B cell (primary cell): ENCODE data around the gene ELFN1. TPM values are rescaled to one million over a fixed set of nuclear protein-coding genes. Genes with fewer than 3 reads are reported as not detected.

Source experiments
- ATAC-seq: fragments of 200-7000 bp; cut with Tn5 transposase; one replicate; pipeline ENCODE4 v1.10.0; 2021; ENCODE audit warnings: low read depth, mild to moderate bottlenecking, moderate number of reproducible peaks, moderate library complexity
- CTCF ChIA-PET: fragments of 350-600 bp; sonication (Branson Sonifier 250); formaldehyde crosslinking; loops from one replicate; lab custom pipeline; 2021; ENCODE audit warnings: antibody characterized with exemption, inconsistent platforms; lab: Charles Lee
- POLR2A ChIA-PET: fragments of 350-600 bp; sonication (Branson Sonifier 250); formaldehyde crosslinking; loops from one replicate; lab custom pipeline; 2021; ENCODE audit warnings: antibody characterized with exemption; lab: Charles Lee
- DNase-seq: peaks from one replicate; pipeline ENCODE4 v3.0.0; 2013
- H2AFZ ChIP-seq: 2 replicates; pipeline ENCODE4 v1.6.1; 2012; ENCODE audit warnings: mild to moderate bottlenecking, low read depth, low read length; ENCODE audit not compliant: insufficient read depth, poor library complexity, severe bottlenecking
- H3K27ac ChIP-seq, 2 donors: 1 replicate in 1 of 2; 2 replicates in 1 of 2; pipeline ENCODE4 v1.5.1; 2012 to 2013; ENCODE audit warnings: low read length in 2 of 2, mild to moderate bottlenecking in 2 of 2, moderate library complexity in 1 of 2
- H3K27me3 ChIP-seq, 4 experiments: fragments of 200-600 bp in 1 of 4; sonication (generic) in 1 of 4; replicated peaks in 1 of 4; 1 replicate in 2 of 4; 2 replicates in 2 of 4; pipeline versions ENCODE4 v1.6.1 to v1.7.0; 2013 to 2016; ENCODE audit warnings: low read length in 3 of 4, mild to moderate bottlenecking in 2 of 4, mixed read lengths in 1 of 4, moderate library complexity in 1 of 4; ENCODE audit not compliant: insufficient read depth in 4 of 4, control insufficient read depth in 3 of 4; ENCODE audit errors: control extremely low read depth in 1 of 4
- H3K36me3 ChIP-seq, 2 experiments: replicated peaks in 1 of 2; 1 replicate in 1 of 2; 2 replicates in 1 of 2; pipeline versions ENCODE4 v1.6.1 to v1.7.1; 2013; ENCODE audit warnings: low read length in 1 of 2; ENCODE audit not compliant: insufficient read depth in 2 of 2, control insufficient read depth in 1 of 2; ENCODE audit errors: control extremely low read depth in 1 of 2, extremely low read depth in 1 of 2
- H3K4me1 ChIP-seq, 2 donors: fragments of 200-600 bp in 1 of 2; sonication (generic) in 1 of 2; 1 replicate in 1 of 2; 2 replicates in 1 of 2; pipeline versions ENCODE4 v1.5.1 to v1.6.1; 2013 to 2017; ENCODE audit warnings: low read length in 2 of 2; ENCODE audit not compliant: control insufficient read depth in 2 of 2, insufficient read depth in 2 of 2
- H3K4me2 ChIP-seq: replicated peaks from 2 replicates; pipeline ENCODE3; 2012; ENCODE audit warnings: mild to moderate bottlenecking, low read depth, low read length; ENCODE audit not compliant: poor library complexity, severe bottlenecking
- H3K4me3 ChIP-seq, 5 experiments: fragments of 200-600 bp in 1 of 5; sonication (generic) in 1 of 5; 1 replicate in 3 of 5; 2 replicates in 2 of 5; pipeline versions ENCODE4 v1.5.1 to v1.7.0; 2011 to 2016; ENCODE audit warnings: low read length in 4 of 5, mild to moderate bottlenecking in 4 of 5, low read depth in 2 of 5, control low read depth in 1 of 5, moderate library complexity in 1 of 5; ENCODE audit not compliant: insufficient read depth in 1 of 5; ENCODE audit errors: control extremely low read depth in 1 of 5, extremely low read depth in 1 of 5
- H3K79me2 ChIP-seq: fragments of 200-600 bp; sonication (generic); one replicate; pipeline ENCODE4 v1.6.0; 2016; ENCODE audit warnings: low read length; ENCODE audit not compliant: control insufficient read depth, insufficient read depth
- H3K9ac ChIP-seq: fragments of 200-600 bp; sonication (generic); 2 replicates; pipeline ENCODE4 v1.6.1; 2017; ENCODE audit warnings: mild to moderate bottlenecking, low read length, moderate library complexity
- H3K9me3 ChIP-seq, 3 donors: one replicate each; pipeline versions ENCODE4 v1.6.1 to v1.7.1; 2013; ENCODE audit warnings: low read length in 2 of 3; ENCODE audit not compliant: control insufficient read depth in 2 of 3, insufficient read depth in 1 of 3; ENCODE audit errors: control extremely low read depth in 1 of 3
- H4K20me1 ChIP-seq: 2 replicates; pipeline ENCODE4 v1.6.0; 2012; ENCODE audit warnings: mild to moderate bottlenecking, low read length; ENCODE audit not compliant: insufficient read depth, control insufficient read depth, poor library complexity, severe bottlenecking
- H3K27ac Mint-ChIP-seq: one replicate; pipeline ENCODE4 v1.8.0; 2021; ENCODE audit warnings: mixed read lengths
- H3K27me3 Mint-ChIP-seq: one replicate; pipeline ENCODE4 v1.8.0; 2021; ENCODE audit warnings: mixed read lengths
- H3K4me1 Mint-ChIP-seq: one replicate; pipeline ENCODE4 v1.8.0; 2021; ENCODE audit warnings: mixed read lengths
- H3K4me3 Mint-ChIP-seq: one replicate; pipeline ENCODE4 v1.8.0; 2021; ENCODE audit warnings: mixed read lengths
- H3K9me3 Mint-ChIP-seq: one replicate; pipeline ENCODE4 v1.8.0; 2022; ENCODE audit warnings: mixed read lengths; ENCODE audit not compliant: insufficient read depth
- CTCF ChIP-seq: fragments of 200-600 bp; IDR thresholded peaks from one replicate; pipeline ENCODE4 v1.8.0; 2022; ENCODE audit warnings: antibody characterized with exemption, mild to moderate bottlenecking
- EZH2 ChIP-seq: IDR thresholded peaks from 2 replicates; pipeline ENCODE4 v1.6.1; 2012; ENCODE audit warnings: borderline replicate concordance, low read depth, mild to moderate bottlenecking, moderate library complexity, low read length; ENCODE audit not compliant: insufficient read depth, poor library complexity, severe bottlenecking
- WGBS: methylation state at CpG from one replicate; pipeline ENCODE4 v1.1.5; 2013; ENCODE audit warnings: missing lambda C conversion rate; ENCODE audit not compliant: insufficient coverage; 5-methylcytosine and 5-hydroxymethylcytosine counted together
- intact Hi-C: fragments of 100-400 bp; cut with micrococcal nuclease; formaldehyde crosslinking; loops from one replicate; pipeline ENCODE4 v1.10.0; 2022
- polyA plus RNA-seq: library from polyadenylated mRNA; depleted of rRNA; stranded (reverse); fragments of >200 nt; gene quantifications from 2 replicates; pipeline ENCODE4 v1.2.3, GENCODE V29; 2012
- total RNA-seq, 2 donors: library from RNA; stranded (reverse); fragments of 120-200 nt in 1 of 2; gene quantifications; 1 replicate in 1 of 2; 2 replicates in 1 of 2; pipeline versions ENCODE4 v1.2.3 to v1.2.4, GENCODE V29; 2013 to 2022

Gene ELFN1
- total and polyA plus RNA-seq, 2 donors (not counting 1 experiment from before 2014, with no cell fraction given) = 0.12 TPM; not detected in 1

GRCh38 chr7:1663857-1664651 lies 6.0 kb upstream of the ELFN1 start:
- Histone ChIP-seq H4K20me1 (no peaks in the 10 kb centered on the region), H3K4me2 (peak overlapping the region; percentile 96), H3K36me3 (no peaks in the 10 kb centered on the region), H3K79me2 (no peaks in the 10 kb centered on the region), H3K9ac (peak overlapping the region; percentile 55), H3K9me3 (peaks cover 0 to 20% (median 0%) of the 10 kb centered on the region in 3 donors), H3K4me3 (peak overlapping the region in 2 of 5 experiments; percentile 48 to 56), H2AFZ (no peak overlapping the region), H3K27me3 (peaks cover 0 to 56% (median 29%) of the 10 kb centered on the region in 4 experiments), H3K27ac (no peak overlapping the region), H3K4me1 (peaks cover 38 to 41% of the 10 kb centered on the region in 2 donors)
- intact Hi-C loops = loop anchor here (10.0 kb wide), 1 partner anchor 681 kb away; no protein-coding TSS in a partner anchor
- 6% methylated on average over 50 of the region's 56 CpGs for WGBS
- Mint-ChIP-seq H3K27ac (no peak overlapping the region), H3K4me3 (peak overlapping the region; percentile 54), H3K9me3 (peaks cover 2% of the 10 kb centered on the region), H3K4me1 (peaks cover 16% of the 10 kb centered on the region), H3K27me3 (peaks cover 43% of the 10 kb centered on the region)
- CTCF ChIA-PET = interaction anchor here (0.7 to 1.7 kb wide), 2 partner anchors 326 to 684 kb away, joined by 3 to 6 read pairs; no protein-coding TSS in a partner anchor
- ATAC-seq (no peak), DNase-seq (no peak)
- TF ChIP-seq EZH2 = no peak
- TF ChIP-seq CTCF = no peak
- POLR2A ChIA-PET = interaction anchor here (0.5 kb wide), 1 partner anchor 837 kb away, joined by 3 read pairs; no protein-coding TSS in a partner anchor
